Measurements from ENCODE around the gene SMPD3.

SMPD3 gene

DNA sequence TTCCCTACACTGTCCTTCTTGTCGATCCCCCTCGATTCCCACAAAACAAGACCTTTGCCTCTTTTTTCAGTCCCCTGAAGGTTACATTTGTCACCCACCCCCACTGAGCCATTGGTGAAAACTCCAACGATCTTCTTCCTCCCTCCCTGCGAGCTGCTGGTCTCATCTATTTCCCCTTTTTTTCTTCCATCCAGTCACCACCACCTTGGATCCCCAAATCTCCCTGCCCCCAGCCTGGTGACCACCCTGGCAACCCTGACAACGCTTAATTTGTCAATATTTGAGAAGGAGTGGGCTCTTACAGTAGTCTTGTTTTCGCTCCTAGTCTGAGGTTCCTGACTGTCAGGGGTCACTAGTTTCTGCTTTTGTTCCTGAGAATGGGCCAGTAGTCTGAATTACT, 62.9 kb downstream of the SMPD3 start:
- no peak for DNase-seq (ENCODE audit: extremely low read depth in 1 of 2, low read depth in 1 of 2)

GRCh38 chr16:68384288-68385161, 63.8 kb downstream of the SMPD3 start:
- DNase-seq (ENCODE audit: extremely low read depth in 1 of 2, low read depth in 1 of 2) = no peak

DNA sequence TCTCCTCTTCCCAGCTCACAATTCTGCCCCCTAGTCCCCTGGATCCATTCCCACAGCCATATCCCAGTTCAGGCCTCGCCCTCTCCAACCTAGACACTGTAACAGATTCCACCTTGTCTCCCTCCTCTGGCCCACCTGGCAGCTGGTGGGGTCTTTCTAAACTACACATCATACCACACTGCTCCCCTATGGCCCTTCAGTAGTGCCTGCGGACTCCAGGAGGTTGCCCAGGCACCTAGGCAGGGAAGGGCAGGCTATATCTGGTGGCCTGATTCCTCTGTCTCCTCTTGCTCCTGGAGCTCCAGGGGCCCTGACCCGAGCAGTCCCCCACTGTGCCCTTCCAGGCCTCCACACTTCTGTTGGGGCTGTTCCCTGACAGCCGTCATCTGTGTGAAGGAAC, 64.5 kb downstream of the SMPD3 start:
- no peak for DNase-seq (ENCODE audit: extremely low read depth in 1 of 2, low read depth in 1 of 2)

GRCh38 chr16:68382296-68382718, 66.0 kb downstream of the SMPD3 start:
- DNase-seq (ENCODE audit: extremely low read depth in 1 of 2, low read depth in 1 of 2) = no peak

DNA sequence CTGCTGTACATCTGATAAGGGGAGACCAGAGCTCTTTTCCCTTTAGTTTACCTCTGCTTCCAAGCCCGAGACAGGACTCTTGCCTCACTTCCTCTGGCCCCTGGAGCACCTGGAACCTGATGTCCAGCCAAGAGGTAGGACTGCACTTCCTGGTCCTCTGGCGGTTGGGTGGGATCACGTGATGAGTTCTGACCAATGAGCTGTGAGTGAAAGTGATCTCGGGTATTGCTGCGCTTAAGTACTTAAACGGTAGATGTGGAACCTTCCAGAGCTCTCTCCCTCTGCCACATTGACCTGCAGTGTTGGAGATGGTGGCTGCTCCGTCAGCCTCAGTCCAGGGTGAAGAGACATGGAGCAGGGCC, 67.0 kb downstream of the SMPD3 start:
- DNase-seq (ENCODE audit: extremely low read depth in 1 of 2, low read depth in 1 of 2) = no peak

DNA sequence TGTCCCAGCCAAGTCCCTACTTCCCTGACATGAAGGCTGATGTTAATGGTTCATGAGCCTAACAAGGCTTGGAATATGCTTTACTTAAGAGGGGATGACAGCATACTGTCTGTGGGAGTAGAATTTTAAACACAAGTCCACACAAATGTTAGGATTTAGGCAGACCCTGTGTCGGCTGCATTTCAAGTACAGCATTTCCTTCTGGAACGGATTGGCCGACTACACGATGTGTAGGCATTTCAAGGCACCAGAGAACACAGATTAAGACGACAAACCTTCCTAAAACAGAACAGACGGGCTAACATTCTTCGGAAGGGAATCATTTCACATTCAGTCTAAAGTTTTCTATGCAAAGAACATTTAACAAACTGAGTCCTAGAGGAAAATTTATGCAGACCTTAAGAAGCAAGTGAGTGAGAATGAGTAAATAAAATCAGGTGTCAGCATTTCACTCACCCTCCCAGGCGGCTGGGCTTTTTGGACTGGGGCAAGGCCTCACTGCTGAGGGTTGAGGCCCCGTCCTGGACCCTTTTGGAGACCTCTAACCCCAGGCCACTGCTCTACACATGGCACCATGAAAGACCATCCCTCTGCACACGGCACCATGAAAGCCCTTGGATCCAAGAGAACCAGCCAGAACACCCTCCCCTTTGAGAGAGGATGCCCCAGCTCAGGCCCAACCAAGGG, 67.5 kb downstream of the SMPD3 start:
- DNase-seq (ENCODE audit: extremely low read depth in 1 of 2, low read depth in 1 of 2) = no peak

DNA sequence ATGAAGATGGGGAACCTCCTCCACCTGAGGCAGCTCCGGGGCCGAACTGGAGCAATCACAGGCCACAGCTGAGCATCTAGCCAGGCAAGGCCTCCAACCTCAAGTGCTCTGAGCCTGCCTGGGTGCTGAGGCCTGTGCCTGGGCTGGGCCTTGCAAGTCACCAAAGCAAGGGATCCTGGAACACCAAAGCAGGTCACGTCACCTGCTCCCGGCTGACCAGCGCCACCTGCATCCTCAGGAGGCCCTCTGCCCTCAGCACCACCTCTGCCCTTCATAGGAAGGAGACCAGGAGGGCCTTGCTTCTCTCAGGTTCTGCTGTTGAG, 68.0 kb downstream of the SMPD3 start:
- DNase-seq (ENCODE audit: extremely low read depth in 1 of 2, low read depth in 1 of 2) = no peak

- DNase-seq (ENCODE audit: extremely low read depth in 1 of 2, low read depth in 1 of 2) = no peak
Measured at GRCh38 chr16:68379472-68380347, 68.6 kb downstream of the SMPD3 start.

- DNase-seq (ENCODE audit: extremely low read depth in 1 of 2, low read depth in 1 of 2) = no peak
Measured at GRCh38 chr16:68378436-68379415, 69.6 kb downstream of the SMPD3 start.

- DNase-seq (ENCODE audit: extremely low read depth in 1 of 2, low read depth in 1 of 2) = no peak
Measured at GRCh38 chr16:68377667-68378393, 70.5 kb downstream of the SMPD3 start.

- no peak for DNase-seq (ENCODE audit: extremely low read depth in 1 of 2, low read depth in 1 of 2)
Measured at GRCh38 chr16:68377221-68377620, 71.1 kb downstream of the SMPD3 start.

DNA sequence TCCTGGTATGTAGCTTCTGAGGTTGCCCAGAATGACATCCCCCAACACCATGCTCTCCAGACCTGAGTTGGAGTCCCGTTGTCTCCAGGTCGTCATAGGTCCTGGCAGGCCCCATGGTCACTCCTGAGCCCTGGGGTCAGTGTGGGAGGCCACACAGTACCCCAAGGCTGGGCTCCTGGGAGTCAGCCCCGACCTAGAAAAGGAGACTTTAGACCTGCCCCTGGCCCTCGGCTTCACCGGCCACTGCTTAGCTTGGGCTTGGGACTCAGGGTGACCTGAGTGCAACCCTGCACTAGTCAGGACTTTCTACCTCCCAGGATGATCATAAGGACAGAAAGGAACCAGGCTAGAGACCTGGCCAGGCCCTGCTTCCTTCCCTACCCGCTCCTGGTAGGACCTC, 71.7 kb downstream of the SMPD3 start:
- DNase-seq (ENCODE audit: extremely low read depth in 1 of 2, low read depth in 1 of 2) = no peak

DNA sequence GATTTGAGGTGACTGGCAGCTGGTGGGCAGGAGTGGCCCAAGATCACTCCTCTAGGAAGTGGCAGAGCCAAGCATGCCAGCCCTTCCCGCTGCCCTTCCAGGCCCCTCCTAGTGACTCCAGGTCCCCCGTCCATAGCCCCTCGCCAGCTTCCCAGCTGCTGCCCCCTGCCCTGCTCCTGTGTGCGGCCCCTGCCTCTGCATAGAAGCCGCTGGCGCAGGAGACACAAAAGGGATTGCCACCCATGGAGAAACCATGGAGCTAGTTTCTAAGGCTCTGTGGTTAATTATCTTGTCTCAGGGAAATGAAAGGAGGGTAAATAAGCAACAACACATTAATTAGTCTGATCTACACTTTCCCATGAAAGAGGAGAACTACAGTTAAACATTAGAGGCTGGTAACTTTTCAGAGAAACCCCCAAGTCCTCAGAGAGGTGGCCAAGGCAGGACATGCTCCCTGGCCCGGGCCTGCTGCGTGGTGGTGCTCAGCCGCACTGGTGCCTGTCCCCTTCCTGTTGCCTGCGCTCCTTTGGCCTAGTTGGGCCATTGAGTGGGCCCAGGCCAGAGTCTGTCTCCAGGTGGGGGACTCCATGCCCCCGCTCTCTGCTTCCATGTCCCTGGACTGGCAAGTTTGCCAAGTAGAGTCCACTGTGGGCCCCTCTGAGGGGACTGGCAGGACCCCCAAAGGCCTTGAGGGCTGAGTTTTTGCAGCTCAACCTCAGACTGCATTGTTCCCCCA, 72.3 kb downstream of the SMPD3 start:
- DNase-seq (ENCODE audit: extremely low read depth in 1 of 2, low read depth in 1 of 2) = no peak

DNA sequence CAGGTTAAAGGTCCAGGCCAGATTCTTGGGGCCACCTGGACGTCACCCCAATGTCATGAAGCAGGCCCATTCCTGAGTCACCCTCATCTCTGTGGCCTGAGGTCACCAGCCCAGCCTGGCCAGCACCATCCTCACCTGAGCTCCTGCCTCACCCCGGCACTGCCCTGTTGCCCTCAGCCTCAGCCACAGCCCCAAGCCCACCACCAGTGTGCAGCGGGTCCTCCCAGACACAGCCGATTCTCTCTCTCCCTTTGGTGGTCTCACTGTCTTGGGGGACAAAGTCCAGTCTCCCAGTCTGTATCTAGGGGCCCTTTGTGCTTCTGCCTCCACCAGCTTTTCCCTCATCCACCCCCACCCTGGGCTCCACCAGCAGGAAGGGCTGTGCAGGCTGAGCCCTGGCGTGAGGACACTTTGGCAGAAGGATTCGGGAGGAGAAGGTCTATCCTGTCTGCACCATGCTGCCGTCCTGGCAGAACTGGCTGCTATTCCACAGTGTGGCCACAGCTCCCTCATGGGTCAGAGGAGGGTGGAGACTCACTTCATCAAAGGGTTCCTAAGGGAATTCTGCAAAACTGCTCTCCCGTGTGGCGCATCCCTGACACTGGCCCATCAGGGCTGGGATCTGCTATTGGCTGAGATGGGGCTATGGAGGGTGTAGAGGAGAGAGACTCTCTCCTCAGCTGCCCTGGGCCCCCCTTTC, 73.2 kb downstream of the SMPD3 start:
- no peak for DNase-seq (ENCODE audit: extremely low read depth in 1 of 2, low read depth in 1 of 2)

DNA sequence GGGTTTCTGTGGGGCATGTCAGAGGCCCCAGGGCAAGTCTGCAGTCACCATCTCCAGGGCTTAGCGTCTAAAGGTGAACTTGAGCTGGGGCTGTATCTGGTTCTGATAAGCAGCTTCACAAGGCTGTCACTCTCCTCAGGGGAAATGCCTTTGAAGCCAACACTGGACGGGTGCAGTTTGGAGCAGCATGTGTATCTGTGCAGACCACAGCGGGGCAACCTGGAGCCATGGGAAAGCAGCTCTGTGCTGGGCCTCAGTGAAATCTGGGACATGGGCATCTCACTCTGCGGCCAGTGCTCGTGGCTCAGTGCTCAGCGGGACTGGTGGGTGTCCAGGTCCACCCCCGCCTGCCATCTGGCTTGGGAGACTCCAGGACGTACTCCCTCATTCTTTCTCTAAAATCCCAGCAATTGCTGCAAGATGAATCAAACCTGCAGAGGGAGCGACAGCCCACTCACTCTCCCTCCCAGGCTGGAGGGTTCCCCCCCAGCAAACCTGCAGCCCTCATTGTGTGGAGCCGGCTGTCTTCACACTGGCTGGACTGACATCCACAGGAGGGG, 74.0 kb downstream of the SMPD3 start:
- DNase-seq (ENCODE audit: extremely low read depth in 1 of 2, low read depth in 1 of 2) = no peak

GRCh38 chr16:68373528-68374245, 74.6 kb downstream of the SMPD3 start:
- no peak for DNase-seq (ENCODE audit: extremely low read depth in 1 of 2, low read depth in 1 of 2)

- no peak for DNase-seq (ENCODE audit: extremely low read depth in 1 of 2, low read depth in 1 of 2)
Measured at GRCh38 chr16:68372806-68373205, 75.5 kb downstream of the SMPD3 start.

DNA sequence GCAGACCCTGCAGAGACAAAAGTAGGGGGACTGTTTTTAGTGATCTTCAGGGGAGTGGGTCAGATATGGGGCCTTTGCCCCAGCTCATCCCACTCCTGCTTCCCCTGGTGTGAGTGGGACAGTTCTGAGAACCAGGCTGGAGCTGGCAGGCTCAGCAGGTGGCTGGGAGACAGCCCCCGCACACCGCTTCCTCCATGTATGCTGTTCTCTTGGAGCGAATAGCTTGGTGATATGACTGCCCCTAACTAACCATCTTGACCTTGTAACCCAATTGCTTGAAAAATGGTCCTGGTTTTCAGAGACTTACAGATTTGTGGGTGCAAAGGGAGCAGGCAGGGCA, 76.0 kb downstream of the SMPD3 start:
- DNase-seq (ENCODE audit: extremely low read depth in 1 of 2, low read depth in 1 of 2) = no peak

Measured in stimulated activated CD8-positive, alpha-beta memory T cell treated with anti-CD3 and anti-CD28 coated beads, Interleukin-7, amount 100 ng/mL, for 48 hours (primary cell).